GM12874 (cell line): ENCODE results near the gene TCAF2.
"Not testable (repeated sequence)": the region's sequence is repeated elsewhere in the genome, so short reads cannot be mapped to it uniquely, and the experiment has no call there.

Experiments
- TF ChIP-seq, protein P1 (sequence below): IDR thresholded peaks from 2 replicates; pipeline ENCODE4 v1.5.1; 2011; ENCODE audit warnings: low read depth, mild to moderate bottlenecking, control low read depth, low read length, moderate library complexity; ENCODE audit not compliant: insufficient read depth

The TCAF2 gene

DNA sequence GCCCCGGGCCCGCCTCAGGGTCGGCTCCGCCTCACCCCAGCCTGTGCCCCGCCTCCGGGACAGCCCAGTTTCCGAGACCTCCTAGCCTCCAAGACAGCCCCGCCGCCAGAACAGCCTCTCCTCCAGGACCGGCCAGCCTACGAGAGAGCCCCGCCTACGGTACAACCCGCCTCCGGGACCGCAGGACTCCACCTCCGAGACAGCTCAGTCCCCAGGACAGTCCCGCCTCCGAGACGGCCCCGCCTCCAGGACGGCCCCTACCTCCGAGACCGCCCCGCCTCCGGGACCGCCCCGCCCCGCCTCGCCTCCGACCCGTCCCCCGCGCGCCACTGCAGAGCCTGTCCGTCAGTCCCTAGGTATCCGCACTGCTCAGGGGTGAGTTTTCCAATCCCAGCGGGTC lies at the start of gene TCAF2:
Gene TCAF2, plus strand, starts transcription at position 329 of the 400 bp plus-strand sequence.
- TF ChIP-seq, protein P1, sequence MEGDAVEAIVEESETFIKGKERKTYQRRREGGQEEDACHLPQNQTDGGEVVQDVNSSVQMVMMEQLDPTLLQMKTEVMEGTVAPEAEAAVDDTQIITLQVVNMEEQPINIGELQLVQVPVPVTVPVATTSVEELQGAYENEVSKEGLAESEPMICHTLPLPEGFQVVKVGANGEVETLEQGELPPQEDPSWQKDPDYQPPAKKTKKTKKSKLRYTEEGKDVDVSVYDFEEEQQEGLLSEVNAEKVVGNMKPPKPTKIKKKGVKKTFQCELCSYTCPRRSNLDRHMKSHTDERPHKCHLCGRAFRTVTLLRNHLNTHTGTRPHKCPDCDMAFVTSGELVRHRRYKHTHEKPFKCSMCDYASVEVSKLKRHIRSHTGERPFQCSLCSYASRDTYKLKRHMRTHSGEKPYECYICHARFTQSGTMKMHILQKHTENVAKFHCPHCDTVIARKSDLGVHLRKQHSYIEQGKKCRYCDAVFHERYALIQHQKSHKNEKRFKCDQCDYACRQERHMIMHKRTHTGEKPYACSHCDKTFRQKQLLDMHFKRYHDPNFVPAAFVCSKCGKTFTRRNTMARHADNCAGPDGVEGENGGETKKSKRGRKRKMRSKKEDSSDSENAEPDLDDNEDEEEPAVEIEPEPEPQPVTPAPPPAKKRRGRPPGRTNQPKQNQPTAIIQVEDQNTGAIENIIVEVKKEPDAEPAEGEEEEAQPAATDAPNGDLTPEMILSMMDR = not testable (repeated sequence)

DNA sequence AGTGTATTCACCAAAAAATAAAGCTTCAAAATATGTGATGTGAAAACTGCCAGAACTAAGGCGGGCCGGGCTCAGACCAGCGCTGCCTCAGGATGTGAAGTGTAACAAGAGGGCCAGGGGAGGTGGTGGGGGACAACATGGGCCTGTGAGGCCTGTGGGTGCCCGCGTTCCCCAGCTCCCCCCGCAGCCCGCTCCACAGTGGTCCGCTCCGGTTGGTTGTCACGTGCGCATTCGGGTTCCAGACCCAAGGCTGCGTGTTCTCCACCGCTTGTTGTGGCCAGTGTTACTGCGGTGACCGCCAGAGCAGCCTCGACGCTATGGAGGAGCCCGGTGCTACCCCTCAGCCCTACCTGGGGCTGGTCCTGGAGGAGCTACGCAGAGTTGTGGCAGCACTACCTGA lies 49.3 kb upstream of the TCAF2 start, which contains the start of gene CTAGE15:
Gene CTAGE15, plus strand, starts transcription at position 301 of the 400 bp plus-strand sequence. Its CDS starts 17 bp downstream, at position 318.
- TF ChIP-seq, protein P1 = not testable (repeated sequence)

DNA sequence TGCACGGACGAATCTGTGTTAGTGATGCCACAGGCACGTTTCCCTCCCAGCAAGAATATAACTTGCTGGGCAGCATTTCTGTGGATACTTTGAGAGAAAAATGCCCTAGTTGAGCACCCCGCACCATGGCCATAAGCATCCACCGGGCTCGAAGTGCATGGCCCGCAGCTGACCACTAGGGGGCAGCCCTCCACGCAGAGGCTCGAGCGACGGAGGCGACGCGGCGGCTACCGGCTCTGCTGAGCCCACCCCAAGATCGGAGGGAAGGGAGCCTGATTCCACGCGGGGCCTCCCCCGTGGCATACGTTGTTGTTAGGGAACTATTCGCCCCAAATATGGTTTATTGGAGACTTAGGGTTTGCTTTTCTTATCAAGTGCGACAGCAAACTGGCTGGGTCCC lies 716 bp upstream of the TCAF2 start:
- TF ChIP-seq, protein P1 = 0 out of 2 replicates have a peak, but pooled peaks have one; percentile 13
